NCI-H2196 treated with DMSO at 0.1 percent for 48 hours (cell line): ENCODE results near the gene TAS2R46.
"Not testable (repeated sequence)": the region's sequence is repeated elsewhere in the genome, so short reads cannot be mapped to it uniquely, and the experiment has no call there.

ENCODE experiments used
- DNase-seq: peaks from one replicate; lab custom pipeline; 2025; ENCODE audit not compliant: unreplicated experiment; lab: John Stamatoyannopoulos, UW

The TAS2R46 gene, protein sequence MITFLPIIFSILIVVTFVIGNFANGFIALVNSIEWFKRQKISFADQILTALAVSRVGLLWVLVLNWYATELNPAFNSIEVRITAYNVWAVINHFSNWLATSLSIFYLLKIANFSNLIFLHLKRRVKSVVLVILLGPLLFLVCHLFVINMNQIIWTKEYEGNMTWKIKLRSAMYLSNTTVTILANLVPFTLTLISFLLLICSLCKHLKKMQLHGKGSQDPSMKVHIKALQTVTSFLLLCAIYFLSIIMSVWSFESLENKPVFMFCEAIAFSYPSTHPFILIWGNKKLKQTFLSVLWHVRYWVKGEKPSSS

DNA sequence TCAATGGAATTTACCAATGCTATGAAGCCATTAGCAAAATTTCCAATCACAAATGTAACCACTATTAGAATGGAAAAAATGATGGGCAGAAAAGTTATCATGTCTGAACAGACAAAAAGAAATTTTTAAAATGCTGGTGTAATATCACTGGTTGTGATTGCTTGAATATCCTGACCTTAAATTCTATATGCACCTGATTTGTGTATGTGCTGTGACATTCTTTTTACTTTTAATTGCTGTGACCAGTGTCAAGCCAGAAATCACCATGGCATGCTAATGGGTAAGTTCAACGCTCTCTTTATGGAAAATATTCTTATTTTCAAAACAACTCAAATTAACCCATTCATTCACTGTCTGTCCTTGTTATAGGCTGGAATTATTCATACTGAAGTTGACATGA lies at the start of gene TAS2R46:
TSS of gene TAS2R46 (minus strand) at position 101 of the 400 bp plus-strand sequence. CDS start at position 101, 0 bp downstream.
- DNase-seq, result not testable (repeated sequence)

DNA sequence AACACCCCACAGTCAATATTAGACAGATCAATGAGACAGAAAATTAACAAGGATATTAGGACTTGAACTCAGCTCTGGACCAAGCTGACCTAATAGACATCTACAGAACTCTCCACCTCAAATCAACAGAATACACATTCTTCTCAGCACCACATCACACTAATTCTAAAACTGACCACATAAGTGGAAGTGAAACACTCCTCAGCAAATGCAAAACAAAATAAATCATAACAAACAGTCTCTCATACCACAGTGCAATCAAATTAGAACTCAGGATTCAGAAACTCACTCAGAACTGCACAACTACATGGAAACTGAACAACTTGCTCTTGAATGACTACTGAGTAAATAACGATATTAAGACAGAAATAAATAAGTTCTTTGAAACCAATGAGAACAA lies 49.1 kb upstream of the TAS2R46 start:
- DNase-seq, result not testable (repeated sequence)

DNA sequence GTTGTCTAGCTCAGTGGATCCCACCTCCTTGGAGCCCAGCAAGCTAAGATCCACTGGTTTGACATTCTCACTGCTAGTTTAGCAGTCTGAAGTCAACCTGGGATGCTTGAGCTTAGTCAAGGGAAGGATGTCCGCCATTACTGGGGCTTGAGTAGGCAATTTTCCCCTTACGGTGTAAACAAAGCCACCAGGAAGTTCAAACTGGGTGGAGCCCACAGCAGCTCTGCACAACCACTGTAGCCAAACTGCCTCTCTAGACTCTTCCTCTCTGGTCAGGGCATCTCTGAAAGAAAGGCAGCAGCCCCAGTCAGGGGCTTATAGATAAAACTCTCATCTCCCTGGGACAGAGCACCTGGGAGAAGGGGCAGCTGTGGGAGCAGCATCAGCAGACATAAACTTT lies 46.8 kb upstream of the TAS2R46 start:
- DNase-seq, result no peak

DNA sequence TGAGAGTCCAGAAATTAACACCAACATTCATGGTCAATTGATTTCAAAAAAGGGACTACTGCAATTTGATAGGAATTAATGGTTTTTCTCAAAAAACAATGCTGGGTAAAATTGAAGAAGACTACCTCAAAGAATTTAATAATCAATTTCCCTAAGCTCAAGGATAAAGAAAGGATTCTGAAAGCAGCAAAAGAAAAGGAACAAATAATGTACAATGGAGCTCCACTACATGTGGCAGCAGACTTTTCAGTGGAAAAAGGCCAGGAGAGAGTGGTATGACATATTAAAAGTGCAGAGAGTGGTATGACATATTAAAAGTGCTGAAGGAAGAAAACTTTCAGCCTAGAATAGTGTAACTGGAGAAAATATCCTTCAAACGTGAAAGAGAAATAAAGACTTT lies 45.6 kb upstream of the TAS2R46 start:
- no peak for DNase-seq

DNA sequence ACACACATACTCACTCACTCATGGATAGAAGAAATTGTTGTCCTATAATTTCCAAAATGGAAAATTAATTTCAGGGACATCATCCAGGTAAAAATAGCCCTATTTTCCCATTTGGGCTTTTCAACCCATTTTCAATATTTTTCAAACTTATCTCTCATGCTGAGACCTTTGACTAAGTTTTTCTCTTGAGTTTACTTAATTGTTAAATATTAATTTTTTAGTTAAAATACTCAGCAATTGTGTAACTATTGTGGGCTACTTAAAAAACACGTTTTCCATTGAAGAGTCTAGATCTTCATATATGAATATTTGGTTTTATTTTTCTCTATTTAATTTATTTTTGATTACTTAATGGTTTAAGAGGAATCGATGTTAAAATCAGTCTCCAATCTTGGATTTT lies 44.2 kb upstream of the TAS2R46 start:
- no peak for DNase-seq

DNA sequence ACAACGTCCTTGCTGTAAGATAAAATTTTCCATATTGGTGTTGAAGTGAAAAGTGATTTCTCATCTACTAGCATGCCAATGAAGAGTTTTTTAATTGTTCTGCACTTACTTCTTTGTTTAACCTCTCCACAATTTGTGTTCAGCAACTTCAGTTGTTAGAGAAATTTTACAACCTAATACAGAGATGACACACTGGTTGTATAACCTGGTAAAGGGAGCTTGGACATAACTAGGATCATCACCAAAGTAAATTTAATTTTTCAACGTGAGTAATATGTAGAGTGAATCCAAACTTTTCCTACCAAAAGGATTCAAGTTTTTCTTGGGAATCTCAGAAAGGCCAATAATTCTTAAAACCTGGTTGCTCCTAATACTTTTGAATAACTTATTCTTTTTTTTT lies 43.5 kb upstream of the TAS2R46 start:
- no peak for DNase-seq

DNA sequence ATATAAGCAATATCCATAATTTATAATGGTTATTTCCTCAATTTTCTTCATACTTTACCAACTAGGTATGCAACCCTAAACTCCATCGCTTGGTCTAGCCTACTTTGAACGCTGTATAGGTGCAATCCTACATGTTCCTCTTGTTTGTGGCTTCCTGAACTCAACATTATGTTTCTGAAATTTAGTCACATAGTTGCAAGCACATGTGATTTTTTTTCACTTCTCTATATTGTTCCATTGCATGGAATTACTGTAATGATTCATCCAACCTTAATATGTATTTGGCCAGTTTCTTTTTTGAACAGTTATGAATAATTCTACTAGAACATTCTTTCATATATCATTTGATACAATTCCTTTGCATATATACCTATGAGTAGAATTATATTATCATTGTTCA lies 32.8 kb upstream of the TAS2R46 start:
- not testable (repeated sequence) for DNase-seq

DNA sequence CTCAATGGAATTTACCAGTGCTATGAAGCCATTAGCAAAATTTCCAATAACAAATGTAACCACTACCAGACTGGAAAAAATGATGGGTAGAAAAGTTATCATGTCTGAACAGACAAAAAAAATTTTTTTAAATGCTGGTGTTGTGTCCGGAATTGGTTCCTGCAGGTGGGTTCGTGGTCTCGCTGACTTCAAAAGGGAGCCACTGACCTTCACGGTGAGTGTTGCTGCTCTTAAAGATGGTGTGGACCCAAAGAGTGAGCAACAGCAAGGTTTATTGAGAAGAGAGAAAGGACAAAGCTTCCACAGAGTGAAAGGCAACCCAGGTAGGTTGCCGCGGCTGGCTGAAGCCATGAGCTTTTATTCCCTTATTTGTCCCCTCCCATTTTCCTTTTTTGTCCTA lies 30.0 kb upstream of the TAS2R46 start, which contains the start of gene TAS2R43:
TSS of gene TAS2R43 (minus strand) at position 186 of the 400 bp plus-strand sequence. CDS start at position 102, 84 bp downstream.
- DNase-seq, result no peak

DNA sequence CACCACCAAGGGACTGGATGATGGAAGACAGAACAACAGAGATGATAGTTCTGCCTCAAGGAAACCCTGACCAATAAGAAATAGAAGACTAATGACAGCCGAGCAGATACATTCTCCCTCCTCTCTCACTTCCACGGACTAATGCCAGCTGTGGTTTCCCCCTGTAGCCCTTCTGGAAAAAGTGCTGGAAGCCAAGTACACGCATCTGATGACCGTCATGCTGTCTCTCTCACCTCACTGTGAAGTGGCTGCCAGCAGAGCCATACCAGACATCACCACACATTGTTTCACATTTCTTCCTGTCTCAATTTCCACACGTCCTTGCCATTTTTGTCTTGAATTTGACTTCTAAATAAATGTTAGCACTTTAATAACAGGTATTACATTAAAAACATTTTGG lies 27.2 kb upstream of the TAS2R46 start:
- no peak for DNase-seq

DNA sequence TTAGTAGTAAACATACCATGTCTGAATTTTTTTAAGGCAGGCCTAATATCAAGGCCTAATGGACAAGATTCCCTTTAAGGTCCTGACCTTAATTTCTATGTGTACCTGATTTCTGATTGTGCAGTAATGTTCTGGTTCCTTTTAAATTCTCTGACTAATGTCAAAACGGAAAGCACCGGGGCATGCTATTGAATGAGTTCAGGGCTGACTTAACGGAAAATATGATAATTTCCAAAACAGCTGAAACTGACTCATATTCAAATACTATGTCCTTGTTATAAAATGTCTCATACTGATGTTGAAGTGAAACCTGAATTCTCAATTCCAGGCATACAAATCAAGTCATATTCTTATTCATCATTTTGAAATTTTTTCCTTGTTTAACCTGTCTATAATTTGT lies 23.3 kb upstream of the TAS2R46 start:
- DNase-seq, result no peak

DNA sequence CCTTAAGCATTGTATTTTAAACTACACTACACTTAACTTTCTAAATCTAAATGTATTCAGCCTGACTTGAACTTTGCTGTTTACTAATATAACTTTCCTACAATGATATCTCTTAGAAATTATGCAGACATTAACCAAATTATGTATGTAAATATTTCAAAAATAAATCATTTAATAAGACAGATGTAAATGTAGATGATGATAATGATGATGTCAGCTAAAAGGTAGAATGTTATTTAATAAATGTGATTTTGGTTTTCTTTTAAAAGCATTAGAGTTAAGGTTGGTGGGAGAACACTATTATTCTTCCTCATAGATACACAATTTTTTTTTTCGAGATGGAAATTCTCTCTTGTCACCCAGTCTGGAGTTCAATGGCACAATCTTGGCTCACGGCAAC lies 19.9 kb upstream of the TAS2R46 start:
- no peak for DNase-seq

DNA sequence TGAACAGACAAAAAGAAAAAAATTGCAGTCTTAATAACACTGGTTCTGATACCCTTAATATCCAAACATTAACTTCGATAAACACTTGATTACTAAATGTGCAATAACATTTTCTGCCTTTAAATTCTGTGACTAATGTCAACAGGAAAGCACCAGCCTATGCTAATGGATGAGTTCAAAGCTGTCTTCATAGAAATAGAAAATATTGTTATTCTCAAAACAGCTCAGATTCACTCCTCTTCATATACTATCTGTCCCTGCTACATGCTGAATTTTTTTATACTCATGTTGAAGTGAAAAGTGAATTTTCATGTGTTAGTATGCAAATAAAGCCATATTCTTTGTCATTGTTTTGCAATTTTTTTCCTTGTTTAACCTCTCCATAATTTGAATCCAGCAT lies 16.2 kb upstream of the TAS2R46 start:
- DNase-seq, result no peak

DNA sequence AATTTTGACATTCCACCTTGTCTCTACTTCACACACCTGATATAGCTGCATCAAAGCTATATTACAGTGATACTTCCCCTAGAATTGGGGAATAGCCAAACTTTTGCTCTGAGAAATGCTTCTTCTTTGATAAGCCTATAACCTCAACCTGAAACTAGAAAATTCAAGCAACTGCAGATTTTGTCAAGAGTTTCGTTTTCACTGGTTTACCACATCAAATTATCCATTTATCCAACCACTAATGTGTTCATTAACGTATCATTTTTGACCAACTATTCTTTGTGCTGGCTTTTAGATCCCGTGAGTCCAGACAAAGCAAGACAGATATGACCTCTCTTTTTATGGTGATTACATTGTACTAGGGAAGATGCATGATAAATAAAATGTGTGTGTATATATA lies 13.5 kb upstream of the TAS2R46 start:
- DNase-seq, result no peak

DNA sequence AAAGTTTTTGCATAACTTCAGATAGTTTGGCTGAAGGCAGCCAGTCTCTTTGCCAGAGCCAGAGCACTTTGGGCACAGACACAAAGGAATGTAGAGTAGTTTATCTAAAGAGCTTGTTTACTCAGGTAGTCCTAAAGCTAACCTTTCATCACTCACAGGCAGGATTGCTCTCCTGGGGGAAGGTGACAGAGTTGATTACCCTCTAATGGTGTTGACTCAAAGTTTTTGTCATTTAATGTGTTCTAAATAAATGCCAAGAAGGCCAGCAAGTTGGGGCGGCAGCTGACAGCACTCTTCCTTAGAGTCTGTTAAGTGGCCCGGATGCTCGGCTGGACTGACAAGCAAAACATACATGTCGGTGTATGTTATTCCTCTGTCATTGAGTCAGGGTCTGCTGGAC lies 9.3 kb upstream of the TAS2R46 start:
- no peak for DNase-seq

DNA sequence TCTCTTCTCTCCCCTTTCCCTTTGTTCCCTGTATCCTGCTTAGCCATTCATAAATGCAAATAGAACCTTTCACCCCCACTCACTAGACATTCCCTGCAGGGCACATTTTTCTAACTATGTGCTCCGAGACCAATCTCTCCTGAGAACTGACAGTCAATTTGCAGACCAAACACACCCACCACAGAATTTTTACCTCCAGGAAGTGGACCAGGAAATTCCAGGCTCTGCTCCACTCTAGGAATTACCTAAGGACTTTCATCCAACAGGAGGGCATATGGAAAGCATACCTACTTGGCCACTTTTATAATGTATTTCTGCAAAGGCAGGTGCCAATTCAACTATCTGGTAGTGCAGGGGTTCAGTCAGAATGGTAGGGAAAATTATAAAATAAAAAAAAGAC lies 8.9 kb upstream of the TAS2R46 start:
- no peak for DNase-seq

DNA sequence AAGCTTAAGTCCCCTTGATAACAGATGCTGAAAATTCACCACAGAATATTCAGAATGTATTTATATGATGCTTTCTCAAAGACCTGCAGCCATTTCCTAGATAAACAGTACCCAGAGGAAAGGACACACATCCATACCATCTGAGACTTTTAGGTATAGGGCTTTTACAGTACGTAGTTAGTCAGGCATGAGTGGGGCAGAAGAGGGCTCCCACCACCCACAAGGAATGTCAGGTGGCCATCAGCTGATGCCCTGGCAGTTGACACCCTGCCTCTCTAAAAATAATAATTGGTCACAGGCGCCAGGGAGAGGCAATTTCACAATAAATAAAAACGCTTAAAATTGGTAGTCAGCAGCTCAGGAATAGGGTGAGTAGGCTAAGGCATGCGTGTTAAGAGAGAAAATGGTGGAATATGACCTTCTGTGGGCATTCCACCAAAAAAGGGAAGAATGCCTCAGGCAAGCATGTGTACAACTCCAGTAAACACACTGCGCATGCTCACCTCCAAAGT lies 7.8 kb upstream of the TAS2R46 start:
- DNase-seq, result no peak

DNA sequence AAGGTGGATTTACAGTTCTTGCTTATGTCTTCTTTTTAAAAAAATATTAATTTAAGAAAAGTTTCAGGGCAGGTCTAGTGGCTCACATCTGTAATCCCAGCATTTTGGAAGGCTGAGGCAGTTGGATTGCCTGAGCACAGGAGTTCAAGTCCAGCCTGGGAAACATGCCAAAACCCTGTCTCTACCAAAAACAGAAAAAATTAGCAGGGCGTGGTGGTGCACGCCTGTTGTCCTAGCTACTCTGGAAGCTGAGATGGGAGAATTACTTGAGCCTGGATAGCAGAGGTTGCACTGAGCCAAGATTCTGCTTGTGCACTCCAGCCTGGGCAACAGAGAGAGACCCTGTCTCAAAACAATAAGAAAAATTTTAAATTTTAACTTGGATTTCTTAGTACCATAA lies 5.4 kb upstream of the TAS2R46 start:
- no peak for DNase-seq

DNA sequence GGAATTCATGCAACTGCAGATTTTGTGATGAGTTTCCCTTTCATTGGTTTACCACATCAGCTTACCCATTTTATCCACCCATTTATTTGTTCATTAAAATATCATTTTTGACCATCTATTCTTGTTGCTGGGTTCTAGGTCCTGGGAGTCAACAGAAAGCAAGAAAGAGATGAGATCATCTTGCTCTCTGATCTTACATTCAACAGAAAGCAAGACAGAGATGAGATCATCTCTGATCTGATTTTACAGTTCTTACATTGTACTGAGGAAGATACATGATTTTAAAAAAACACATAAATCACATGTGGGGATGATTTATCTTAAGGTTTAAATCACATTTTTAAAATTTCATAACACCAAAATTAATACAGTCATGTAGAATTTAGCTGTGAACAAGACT lies 2.3 kb downstream of the TAS2R46 start:
- no peak for DNase-seq

DNA sequence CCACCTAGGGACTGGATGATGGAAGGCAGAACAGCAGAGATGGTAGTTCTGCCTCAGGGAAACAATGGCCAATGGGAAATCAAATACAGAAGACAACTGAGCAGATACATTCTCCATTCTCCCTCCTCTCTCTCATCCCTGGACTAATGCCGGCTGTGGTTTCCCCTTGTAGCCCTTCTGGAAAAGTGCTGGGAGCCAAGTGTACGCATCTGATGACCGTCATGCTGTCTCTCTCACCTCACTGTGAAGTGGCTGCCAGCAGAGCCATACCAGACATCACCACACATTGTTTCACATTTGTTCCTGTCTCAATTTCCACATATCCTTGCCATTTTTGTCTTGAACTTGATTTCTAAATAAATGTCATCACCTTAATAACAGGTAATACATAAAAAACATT lies 3.1 kb downstream of the TAS2R46 start:
- no peak for DNase-seq

DNA sequence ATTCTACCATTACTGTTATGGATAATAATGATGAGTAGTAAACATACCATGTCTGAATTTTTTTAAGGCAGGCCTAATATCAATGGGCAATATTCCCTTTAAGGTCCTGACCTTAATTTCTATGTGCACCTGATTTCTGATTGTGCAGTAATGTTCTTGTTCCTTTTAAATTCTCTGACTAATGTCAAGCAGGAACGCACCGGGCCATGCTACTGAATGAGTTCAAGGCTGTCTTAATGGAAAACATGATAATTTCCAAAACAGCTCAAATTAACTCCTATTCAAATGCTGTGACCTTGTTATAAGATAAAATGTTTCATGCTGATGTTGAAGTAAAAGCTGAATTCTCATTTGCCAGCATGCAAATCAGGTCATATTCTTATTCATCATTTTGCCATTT lies 6.8 kb downstream of the TAS2R46 start:
- DNase-seq, result no peak

DNA sequence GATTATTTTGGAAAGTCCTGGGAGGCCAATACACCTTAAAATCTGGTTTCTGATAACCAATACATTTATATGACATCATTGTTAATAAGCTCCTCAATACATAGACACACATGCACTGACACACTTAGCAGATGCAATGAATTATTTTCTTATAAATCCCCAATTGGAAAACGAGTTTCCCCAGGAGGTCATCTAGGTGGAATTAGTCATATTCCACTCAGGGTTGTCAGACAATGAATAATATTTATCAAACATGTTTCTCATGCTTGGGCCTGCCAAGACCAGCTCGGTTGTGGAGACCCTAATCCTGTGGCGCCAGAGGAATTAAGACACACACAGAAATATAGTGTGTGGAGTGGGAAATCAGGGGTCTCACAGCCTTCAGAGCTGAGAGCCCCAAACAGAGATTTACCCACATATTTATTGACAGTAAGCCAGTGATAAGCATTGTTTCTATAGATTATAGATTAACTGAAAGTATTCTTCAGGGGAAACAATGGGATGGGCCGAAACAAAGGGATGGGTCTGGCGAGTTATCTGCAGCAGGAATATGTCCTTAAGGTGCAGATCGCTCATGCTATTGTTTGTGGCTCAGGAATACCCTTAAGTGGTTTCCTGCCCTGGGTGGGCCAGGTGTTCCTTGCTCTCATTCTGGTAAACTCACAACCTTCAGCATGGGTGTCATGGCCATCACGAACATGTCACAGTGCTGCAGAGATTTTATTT lies 12.1 kb downstream of the TAS2R46 start:
- DNase-seq, result not testable (repeated sequence)

DNA sequence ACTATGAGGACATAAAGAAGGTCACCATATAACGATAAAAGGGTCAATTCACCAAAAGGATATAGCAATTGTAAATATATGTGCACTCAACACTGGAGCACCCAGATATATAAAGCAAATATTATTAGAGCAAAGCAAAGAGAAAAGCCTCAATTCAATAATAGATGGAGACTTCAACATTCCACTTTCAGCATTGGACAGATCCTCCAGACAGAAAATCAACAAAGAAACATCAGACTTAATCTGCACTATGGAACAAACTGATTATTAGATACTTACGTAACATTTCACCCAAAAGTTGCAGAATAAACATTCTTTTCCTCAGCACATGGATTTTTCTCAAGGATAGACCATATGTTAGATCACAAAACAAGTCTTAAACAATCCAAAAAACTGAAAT lies 20.7 kb downstream of the TAS2R46 start:
- not testable (repeated sequence) for DNase-seq
